Amniotic stem cell (primary cell): ENCODE measurements around the gene CCDC14.
"Not testable (repeated sequence)": the region's sequence is repeated elsewhere in the genome, so short reads cannot be mapped to it uniquely, and the experiment has no call there.

Experiments
- DNase-seq: peaks from one replicate; lab custom pipeline; 2025; lab: John Stamatoyannopoulos, UW

The CCDC14 gene, protein sequence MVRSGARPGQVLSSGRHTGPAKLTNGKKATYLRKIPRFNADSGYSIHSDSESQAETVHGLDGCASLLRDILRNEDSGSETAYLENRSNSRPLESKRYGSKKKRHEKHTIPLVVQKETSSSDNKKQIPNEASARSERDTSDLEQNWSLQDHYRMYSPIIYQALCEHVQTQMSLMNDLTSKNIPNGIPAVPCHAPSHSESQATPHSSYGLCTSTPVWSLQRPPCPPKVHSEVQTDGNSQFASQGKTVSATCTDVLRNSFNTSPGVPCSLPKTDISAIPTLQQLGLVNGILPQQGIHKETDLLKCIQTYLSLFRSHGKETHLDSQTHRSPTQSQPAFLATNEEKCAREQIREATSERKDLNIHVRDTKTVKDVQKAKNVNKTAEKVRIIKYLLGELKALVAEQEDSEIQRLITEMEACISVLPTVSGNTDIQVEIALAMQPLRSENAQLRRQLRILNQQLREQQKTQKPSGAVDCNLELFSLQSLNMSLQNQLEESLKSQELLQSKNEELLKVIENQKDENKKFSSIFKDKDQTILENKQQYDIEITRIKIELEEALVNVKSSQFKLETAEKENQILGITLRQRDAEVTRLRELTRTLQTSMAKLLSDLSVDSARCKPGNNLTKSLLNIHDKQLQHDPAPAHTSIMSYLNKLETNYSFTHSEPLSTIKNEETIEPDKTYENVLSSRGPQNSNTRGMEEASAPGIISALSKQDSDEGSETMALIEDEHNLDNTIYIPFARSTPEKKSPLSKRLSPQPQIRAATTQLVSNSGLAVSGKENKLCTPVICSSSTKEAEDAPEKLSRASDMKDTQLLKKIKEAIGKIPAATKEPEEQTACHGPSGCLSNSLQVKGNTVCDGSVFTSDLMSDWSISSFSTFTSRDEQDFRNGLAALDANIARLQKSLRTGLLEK

DNA sequence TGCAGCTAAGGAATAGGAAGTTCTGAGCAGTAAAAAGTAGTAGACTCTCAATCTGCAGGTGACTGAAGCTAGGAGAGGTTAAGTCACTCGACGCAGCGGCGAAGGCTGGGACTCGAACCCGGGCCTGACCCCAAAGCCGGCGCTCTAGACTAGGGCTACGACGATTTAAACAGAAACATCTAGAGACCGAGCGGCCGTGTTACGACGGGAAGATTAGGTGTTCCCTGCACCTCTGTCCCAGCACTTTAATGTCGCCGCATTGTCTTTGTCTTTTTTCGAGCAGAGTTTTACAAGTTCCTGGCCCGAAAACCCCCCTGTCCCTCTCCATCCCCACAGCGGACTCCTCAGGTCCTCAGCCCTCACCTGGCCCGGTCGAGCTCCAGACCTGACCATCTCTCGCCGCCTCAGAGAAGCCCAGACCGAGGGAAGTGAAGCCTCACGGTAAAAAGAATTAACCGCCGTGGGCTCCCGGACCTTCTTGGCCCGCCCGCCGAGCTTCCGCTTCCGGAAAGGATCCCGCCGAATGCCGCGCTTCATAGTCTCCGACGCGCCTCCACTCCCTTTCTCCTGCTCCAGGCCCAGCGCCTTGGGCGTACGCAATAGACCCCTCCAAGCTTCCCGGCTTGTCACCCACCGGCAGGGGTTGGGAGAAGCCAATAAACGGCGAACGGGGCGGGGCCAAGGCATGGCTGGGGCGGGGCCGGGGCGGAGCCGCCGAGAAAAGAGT lies at the start of gene CCDC14:
TSS of gene CCDC14 (minus strand) at position 449 of the 727 bp plus-strand sequence. CDS start at position 393, 56 bp downstream.
- DNase-seq: peak; percentile 96

DNA sequence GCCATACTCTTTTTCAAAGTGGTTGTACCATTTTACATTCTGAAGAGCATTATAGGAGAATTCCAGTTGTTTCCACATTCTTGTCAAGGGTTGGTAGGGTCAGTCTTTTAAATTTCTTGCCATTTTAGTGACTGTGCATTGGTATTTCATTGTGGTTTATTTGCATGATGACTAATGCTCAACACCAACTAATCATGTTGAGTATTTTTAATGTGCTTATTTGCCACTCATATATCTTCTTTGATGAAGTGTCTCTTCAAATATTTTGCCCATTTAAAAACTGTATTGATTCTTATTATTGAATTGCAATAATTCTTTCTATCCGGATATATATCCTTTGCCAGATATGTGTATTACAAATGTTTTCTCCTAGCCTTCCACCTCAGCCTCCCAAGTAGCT lies 47.3 kb upstream of the CCDC14 start:
- DNase-seq: not testable (repeated sequence)

DNA sequence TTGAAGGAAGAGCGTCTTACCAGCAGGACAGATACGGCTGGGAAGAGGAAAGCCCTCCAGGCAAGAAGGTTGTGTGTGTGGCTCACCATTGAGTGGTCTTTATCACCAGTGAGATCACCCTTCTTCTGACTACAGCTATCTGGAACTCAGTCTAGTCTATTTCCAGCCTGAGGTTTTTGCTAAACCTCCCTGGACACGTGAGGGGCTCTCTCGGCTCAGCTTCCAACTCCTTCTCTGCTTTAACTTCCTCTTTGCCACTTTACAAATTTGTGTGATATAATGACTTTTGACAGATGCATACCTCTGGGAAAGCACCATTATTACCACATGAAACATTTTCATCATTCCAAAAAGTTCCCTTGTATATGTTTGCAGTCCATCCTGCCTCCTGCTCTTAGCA lies 46.2 kb upstream of the CCDC14 start:
- peak; percentile 53 for DNase-seq

DNA sequence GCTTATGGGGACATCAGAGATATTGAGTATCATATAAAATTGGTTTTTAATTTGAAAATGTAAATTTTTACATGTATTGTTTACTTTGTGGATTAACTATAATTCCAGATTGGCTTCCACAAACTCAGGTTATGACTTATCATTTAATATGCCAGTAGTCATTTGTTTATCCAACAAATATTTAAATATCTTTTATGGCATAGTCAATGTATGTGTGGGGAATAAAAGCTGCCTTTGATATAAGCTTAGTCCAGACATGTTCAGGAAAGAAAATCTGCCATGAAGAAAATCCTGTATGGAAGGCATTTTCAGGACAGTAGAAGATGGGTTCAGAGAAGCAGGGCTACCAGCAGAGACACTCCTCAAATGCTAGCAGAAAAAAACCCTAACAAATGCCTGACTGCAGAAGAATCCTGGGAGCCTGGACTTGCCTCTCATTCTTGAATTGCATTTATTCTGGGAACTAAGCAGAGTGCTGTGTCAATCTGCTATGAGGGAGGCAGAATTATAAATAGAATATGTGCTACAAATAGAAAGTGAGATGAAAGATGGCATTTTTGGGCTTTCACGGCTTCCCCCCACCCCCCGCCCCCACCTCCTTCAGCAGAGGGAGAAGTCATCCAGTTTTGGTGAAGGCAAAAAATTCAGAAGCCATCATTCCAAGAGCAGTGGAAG lies 41.5 kb upstream of the CCDC14 start:
- not testable (repeated sequence) for DNase-seq

DNA sequence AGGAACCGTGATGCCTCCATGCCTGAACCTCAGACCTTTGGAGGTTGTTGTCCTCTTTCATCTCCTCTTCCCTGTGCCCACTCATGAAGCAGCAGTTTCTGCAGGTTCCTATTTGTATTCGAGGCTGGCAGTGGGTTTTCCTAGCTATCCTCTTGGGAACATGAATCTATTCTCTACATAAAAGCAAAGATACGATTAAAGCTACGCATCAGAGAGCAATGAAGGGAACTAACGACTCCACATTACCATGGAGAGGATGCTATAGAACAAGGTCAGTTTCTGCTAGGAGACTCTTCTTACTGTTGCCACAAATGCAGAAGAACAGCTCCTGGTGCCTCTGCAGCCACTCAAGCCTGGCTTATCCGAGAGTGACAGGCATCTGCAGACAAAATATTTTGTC lies 40.3 kb upstream of the CCDC14 start:
- not testable (repeated sequence) for DNase-seq

DNA sequence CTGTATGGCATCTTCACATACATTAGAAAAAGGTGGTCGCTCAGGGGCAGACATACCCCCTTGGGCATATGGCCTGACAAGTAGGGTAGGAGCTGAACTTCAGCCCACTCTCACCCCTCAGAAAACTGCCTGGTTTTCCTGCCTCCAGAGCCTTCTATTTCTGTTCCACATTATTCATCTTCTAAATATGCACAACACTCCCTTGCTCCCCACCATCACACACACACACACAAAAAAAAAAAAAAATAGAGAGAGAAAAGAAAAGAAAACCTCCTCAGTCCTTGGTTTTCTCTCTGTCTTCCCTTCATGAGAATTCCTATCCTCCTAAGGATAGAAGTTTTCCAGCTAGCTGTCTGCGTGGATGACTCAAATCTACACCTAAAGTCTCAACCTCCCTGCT lies 36.5 kb upstream of the CCDC14 start:
- DNase-seq: no peak

DNA sequence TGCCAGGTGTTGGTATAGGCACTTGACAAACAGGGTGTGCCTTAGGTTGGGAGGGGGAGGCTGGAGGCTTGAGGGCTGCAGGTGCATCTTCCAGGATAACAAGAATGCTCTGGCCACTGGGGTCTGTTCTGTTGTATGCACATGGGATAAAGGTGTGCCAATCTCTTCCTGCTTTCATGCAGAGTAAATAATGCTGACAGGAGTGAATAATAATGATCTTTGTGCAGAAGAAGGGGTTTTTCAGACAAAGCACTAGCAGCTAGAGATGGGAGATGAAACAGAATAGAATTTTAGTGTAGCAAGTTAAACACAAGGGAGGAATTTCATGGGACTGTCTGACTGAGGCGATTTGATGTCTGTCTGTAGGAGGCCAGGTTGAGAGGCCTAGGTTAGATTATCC lies 32.8 kb upstream of the CCDC14 start:
- no peak for DNase-seq

DNA sequence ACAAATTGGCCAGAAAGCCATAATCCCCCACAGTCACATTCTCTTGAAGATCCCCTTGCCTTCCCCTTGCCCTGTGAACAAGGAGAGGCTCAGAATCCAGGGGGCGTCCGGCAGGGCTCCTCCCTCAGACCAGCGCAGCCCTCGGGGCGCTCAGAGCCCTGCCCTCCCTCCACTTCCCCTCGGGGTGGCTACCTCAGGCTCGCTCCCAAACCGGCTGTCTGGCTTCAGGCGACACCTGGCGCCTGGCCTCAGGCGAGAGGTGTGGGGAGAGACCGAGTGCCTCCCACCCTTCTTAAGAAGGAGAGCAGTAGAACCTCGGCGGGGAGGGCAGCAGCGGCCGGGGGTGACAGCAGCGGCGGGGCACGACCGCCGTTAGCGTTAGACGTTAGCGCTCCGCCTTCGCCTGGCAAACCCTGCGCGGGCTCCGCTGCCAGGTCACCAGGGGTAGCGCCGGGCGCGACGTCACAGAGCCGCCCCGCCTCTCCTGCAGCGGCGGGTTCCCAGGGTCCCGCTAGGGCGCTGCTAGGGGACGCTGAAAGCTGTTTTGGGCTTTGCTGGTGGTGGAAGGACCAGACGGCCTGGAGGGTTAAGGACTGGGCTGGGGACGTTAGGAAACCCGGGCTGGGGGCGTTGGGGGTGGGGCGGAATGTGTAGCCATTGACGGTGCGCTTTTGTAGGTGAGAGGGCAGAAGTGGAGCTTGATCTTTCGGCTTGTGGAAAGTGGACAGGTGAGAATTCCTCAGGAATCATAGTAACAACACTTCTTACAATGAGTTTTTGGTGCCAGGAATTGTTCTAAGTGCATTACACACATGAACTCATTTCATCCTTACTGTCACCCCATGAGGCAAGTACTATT lies 30.9 kb upstream of the CCDC14 start, which contains the start of gene ROPN1:
TSS of gene ROPN1 (minus strand) at position 395 of the 859 bp plus-strand sequence. CDS start 11,643 bp downstream, outside the sequence.
- not testable (repeated sequence) for DNase-seq

DNA sequence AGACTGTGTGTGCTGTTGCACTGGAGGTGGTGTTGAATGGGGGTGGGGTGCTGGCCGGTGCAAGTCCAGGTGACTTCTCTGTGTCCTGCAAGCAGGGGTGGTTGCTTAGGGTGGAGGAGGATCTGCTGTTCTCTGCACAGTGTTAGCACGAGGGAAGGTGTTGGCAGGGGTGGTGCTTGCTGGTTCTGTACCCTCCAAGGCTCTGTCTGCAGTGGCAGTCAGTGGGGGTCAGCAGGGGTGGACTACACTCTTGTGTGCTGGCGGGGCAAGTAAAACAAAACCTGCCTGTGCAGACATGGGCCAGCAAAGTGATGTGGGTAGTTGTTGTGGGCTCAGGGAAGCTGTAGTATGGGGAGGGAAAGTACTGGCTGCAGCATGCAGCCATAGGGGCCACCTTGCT lies 25.4 kb upstream of the CCDC14 start:
- no peak for DNase-seq

DNA sequence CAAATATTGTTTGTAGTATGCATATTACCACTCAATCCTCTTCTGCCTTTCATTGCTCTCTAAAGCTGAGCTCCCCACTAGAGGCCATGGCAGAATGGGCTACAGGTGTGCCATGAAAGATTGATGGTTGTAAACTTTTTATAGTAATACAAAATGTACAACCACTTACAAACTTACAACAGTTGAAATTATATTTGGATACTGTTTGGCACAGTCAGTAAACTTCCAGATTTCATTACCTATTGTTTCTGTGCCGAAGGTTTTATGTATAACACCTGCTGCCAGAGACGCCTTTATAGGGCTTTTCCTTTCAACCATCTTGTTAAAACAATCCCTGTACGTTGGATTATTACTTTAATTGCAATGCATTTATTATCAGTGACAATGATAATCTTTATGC lies 23.9 kb upstream of the CCDC14 start:
- DNase-seq: no peak

DNA sequence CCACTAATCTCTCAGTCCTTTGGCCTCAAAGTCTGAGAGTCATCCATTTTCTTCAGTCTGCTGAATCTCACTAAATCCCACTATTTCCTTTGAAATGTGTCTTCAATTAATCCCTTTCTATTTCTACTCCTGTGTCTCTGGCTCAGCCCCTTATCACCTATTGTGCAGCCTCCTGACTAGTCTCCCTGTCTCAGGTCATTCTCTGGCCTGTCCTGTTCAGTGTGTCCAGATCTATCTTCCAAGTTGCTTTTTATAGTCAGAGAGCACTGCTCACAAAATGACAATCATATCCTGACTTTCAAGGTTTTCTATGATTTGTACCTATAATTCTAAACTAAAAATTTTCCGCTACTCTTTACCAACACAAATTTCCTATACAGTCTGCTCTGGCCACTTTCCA lies 23.3 kb upstream of the CCDC14 start:
- no peak for DNase-seq

DNA sequence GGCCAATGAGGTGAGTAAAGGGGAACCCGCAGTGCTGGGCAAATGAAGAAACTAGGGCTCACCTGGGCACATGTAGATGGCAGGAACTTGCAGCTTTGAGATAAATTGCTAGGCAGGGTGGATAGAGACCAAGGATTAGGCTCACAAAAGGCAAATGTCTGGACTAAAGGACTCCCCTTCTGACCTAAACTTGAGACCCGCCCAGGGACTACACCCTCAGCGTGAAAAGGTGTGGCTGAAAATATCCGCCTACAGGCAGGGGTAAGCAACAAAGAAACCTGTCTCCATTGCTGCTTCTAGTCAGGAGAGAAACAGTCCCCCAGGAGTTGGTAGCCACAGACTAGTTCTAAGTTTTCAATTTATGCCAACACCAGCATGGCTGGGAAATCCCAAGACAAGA lies 20.3 kb upstream of the CCDC14 start:
- DNase-seq: not testable (repeated sequence)

DNA sequence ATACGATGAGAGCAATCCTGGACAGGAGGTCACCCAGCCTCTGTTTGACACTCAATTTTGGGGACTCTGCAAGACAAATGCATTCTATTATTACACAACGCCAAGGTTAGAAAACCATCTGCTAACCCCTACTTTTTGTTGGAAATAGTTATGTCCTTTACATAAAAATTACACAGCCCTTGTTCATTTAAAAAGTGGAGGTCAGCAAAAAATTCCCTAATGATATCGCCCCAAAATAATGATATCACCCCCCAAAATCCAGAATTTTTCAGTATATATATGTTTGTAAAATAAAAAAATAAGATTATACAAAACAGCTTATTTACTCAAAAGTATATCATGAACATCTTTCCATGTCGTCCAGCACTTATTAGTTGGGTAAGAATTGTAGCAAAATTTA lies 19.5 kb upstream of the CCDC14 start:
- no peak for DNase-seq

DNA sequence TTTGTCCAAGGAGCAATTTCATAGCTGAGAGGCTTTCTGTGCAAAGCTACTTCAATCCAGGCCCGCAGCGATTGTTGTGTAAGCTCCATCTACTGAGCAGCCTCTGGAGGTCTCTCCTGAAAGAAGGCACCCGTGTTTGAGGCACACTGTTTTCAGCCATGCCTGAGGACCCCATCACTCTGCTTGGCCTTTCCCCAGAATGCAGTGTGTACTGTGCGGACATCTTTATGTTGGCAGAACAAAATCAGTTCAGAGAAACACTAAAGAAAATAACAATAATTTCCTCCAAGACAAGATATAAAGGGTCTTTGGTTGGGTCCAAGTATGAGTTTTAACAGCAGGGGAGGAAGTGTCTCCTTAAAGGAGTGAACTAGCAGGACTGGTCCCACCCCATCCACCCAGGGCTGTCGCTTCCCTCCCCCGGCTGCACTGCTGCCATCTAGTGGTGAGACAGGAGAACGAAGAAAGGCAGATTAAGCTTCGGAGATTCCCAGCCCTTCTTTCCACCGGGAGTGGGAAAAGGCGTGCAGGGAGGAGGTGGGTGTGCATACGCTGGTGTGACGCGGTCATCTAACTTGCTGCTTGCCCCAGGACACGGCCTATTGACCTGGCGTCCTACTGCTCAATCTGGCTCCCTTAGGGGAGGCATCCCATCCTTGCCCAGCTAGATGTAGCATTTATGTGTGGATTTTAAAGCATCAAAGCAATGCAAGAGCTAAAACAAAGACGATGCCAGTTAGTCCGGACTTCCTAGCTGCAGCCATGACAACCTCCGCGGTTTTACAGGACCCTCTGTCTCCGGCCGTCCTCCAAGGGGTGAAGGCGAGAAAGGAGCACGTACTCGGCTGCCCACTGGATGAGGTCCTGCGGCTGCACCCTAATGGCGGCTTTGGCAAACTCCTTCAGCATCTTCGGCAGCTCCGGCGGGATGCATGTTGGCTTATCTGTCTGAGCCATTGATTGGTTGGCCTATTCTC lies 18.8 kb upstream of the CCDC14 start:
- not testable (repeated sequence) for DNase-seq

DNA sequence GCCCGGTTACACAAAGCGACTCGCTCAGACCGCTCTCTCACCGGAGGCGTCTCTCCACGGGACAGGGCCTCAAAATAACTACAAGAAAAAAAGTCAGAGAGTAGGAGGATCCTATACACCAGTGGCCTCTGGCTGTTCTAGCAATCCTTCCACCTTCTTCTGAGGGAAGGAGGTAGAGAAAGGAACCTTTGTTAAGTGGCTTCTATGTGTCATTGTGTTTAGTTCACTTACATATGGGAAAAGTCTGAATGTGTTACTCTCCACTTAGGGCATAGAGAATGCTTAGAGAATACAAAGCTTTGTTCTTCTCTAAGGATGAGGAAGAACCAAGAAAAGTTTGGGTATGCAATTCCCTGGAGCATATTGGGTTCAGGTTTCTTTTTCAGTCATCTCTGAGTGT lies 15.9 kb upstream of the CCDC14 start:
- not testable (repeated sequence) for DNase-seq

DNA sequence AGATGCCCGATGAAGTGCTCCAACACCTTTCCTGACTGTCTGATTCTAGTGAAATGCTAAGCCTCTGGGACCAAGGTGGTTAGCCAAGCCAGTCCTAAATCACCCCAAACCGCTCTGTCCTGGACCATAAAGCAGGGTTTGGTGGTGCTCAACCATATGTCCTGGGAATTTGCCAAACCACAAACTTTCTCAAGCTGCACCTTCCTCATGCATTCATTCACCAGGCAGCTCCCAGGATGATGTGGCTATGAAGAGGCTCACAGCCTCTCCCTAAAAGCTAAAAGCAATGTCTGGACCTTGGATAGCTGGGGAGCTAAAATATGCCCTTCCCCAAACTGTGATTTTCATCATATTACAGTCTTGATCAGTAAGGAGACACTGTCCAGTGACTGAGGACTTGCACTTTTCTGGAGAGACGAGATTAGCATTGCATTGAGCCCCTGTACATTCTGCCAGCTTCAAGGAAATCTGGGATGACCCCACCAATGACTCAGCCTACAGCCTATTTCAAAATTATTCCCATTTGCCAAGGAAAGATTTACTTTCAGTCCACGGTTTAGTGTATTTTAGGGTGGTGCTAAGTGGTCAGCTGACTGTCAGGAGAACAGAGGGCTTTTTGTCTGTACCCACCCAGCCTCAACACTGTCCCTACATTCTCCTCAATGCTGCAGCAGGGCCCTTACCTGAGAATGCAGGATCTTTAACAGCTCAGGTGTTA lies 15.3 kb upstream of the CCDC14 start:
- DNase-seq: not testable (repeated sequence)

DNA sequence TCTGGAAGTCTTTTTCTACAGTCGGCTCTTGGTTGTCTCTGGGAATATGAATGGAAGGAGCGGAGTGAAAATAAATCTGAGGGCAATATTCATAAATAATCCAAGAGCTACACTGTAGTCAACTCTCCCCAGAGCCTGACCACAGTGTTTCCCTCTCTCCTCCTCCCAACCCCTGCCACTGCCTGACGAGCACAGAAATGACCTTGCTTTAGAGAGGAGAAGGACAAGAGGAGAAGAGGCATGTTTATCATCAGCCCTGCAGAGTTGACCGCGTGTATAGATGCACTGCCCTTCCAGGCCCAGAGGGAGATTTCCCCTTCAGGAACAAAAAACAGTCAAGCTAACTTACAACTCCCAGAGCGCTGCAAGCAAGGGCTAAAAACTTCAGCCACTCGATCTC lies 14.0 kb upstream of the CCDC14 start:
- not testable (repeated sequence) for DNase-seq

DNA sequence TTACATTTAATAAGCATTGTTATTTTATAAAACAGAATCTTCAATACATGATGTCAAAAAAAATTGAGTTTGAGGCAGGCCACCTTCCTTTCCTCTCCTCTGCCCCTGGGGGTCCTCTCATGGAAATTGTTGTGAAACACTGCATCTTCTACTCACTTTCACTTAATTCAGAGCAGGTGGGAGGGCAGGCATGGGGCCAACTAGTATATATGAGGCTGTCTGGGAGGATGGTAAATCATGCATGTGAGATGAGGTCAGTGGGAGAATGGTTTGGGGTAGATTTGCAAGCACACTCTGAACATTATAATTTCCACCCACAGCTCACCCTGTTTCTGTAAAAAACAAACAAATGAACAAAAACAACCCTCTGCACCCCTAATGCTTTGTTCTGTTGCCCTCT lies 10.4 kb upstream of the CCDC14 start:
- DNase-seq: no peak

DNA sequence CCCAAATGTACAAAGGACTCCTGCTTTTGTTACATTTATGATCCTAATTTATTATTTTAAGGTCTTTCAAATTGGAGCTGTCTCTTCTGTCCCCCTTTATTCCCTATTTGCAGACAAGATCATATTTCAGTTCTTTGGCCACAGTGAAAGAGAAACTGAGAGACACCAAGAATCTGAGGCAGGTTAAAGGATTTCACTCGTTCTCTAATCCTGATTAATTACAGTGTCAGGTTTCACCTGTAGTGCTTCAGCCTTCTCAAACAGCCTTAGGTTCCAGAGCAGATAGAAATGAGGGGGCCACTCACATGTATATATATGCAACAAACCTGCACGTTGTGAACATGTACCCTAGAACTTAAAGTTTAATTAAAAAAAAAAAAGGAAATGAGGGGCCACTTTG lies 6.2 kb upstream of the CCDC14 start:
- DNase-seq: not testable (repeated sequence)
